HG03108 (cell line): ENCODE data around the gene NCKAP5.

Experiments
- ATAC-seq: cut with Tn5 transposase; IDR thresholded peaks from one replicate; pipeline ENCODE4 v1.9.1; 2021; ENCODE audit warnings: moderate library complexity; ENCODE audit not compliant: unreplicated experiment

The NCKAP5 gene

DNA sequence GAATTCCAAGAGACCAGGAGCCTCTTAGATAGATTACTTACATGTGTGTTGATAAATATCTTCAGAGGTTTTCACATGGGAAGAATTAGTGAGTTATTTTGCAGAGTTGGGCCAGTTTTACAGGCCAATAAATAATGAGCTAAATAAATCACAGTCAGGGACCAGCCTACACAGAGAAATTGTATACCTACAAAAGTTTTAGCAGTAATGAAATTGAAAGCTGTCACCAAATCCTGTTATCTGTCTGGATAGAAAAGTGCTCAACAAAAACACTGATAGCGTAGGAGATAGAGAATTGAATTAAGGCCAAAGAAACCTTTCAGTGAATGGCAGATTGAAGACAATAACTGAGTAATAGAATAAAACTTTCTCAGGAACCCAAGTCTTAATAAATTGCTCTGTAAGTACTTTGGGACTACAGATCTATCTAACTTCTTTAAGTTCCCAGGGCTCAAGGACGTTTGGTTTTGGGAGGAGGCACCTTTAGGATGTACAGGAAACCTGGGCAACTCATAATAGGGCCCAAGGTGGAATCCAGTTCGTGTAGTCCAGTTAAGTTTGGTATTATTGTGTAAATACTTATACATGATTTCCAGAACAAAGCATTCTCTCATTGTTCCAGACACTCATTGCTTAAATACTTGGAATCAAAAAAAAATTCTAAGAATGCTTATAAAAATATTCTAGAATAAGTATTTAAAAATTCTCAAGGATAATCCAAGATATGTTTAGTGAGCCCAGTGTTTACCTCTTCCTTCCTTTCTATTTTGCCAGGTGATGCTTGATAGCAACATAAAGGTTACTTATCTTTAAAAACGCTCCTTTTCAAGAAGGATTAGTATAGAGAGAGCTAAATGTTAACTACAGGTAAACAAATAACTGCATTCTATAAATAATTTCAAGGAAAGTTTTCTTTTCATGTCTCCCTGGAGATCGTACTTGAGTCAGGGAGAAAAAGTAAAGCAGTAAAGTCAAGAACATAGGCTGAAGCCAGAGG lies 134.5 kb downstream of the NCKAP5 start:
- no peak for ATAC-seq

DNA sequence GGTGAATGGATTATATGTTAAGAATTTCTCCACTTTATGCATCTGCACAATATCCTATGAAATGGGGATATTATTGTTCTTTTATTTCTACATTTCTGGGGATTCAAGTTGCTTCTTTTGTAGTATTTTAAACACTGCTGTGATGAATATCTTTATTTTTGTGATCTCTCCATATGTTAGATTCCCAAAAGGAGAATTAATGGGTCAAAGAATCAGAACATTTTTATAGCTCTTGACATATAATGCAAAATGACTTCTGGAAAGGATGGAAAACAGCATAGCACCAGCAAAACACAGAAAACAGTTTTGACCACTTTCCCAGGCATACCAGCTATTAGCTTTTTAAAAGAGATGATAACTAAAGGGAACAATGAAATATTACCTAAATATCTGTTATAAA lies 135.5 kb downstream of the NCKAP5 start:
- no peak for ATAC-seq

DNA sequence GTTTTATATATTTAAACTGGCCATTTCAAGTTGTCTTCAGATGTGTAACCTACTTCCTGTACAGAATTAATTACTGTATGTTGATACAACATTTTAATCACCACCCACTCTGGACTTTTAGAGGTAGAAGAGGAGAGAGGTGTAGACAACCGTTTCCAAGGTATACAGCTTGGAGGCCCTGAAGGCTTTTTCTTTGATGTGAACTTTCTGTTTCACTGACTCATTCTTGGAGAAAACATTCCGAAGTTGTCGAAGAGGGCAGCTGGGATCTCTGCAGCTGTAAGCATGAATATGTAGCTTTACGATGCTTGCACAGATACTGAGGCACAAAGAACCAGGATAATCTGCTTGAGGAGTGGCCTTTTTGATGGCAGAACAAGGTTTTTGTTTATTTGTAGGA lies 137.0 kb downstream of the NCKAP5 start:
- no peak for ATAC-seq

DNA sequence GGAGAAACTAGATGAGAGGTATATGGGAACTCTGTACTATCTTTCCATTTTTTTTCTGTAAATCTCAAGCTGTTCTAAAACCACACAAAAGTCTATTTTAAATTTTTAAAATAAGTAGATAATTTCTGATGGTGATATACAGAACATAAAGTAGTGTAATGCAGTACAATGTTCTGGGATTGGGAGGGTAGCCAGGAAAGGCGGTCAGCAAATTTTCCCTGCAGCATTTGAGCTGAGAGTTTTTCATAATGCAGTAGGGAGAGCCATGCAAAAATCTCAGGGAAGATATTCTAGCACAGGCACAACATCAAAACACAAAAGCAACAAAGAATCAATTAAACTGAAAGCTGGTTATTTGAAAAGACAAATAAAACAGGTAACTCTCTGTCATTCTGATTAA lies 141.5 kb downstream of the NCKAP5 start:
- no peak for ATAC-seq

DNA sequence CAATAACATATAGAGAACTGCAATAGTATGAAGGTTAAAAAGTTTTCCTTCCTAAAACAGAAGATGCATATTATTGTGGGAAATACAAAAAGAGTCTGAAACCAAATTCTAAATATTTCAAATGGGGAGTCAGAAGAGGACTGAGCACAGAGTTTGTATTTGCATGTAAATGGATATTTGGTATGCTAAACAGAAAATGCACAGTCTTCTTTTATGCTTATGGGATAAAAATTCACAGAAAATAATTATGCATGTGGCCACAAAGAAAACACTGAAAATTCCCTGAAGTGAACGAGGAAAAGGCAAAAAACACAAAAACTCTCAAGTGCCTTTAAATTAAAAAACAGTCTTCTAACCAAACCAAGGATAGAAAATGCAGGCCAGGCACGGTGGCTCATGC lies 142.7 kb downstream of the NCKAP5 start:
- ATAC-seq, result no peak

DNA sequence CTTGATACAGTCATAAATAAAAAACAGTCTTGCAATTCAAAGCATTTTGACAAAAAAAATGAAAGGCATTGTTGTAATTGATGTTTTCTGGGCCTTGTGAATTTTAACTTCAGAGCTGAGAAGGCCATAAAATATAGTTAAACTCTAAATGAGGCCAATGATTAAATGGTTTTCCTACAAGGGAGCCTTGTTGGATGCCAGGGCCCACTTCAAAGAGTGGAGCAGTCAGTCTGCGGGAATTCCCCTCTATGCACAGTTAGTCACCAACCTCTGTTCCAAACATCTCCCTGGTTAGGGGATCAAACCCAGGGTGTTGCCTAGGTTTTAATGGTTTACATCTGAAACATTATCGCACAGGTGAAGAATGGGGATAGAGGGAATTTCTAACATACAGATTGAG lies 143.4 kb downstream of the NCKAP5 start:
- no peak for ATAC-seq

DNA sequence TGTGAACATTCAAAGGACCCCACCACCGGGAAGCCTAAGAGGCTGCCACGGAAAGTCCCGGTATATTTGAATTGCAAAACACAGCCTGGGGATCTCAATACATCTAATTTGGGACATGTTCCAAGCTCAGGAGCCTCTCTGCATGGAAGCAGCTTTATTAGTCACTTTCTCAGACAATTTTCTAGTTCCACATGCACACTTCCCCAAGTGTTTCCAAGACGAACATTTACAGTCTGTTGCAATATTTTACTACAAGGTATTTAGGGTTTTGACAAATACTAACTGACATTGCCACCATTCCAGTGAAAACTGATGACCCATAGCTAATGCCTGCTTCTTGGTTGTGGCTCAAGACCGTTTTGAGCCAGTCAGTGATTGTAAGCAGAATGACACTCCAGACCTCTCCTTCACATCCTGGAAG lies 145.3 kb downstream of the NCKAP5 start:
- no peak for ATAC-seq

DNA sequence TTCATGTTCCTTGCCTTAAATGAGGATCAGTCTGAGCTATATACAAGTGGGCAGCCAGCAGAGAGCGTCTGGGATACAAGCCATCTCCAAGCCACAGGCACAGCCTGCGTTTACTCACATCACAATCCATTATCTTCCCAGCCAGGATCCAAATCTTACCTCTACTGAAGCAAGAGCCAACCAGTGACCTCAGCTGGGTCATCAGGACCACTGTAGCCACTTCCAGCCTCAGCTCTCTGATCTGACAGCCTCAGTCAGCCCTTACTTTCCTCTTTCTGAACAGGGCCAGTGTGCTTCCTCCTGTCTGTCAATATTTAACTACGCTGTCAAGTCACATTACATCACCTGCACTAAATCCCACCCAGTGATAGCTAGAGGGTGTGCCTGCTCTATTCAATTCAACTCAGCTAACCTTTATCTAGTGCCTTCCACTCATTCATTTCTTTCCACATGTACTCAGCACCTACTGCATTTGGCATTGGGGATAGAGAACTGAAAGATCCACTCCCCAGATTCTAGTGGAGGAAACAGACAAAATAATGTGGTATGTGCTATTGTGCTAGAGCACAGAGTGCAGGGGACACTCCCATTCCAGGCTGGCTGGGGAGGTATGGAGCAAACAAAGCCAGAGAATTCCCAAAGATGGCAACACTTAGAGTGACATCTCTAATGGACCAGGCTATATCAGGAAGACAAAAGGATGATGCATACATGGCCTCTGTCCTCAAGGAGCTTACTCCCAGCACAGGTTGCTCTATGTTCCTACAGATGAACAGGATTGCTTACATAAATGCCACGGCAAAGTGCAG lies 146.5 kb downstream of the NCKAP5 start:
- peak; percentile 96 for ATAC-seq

DNA sequence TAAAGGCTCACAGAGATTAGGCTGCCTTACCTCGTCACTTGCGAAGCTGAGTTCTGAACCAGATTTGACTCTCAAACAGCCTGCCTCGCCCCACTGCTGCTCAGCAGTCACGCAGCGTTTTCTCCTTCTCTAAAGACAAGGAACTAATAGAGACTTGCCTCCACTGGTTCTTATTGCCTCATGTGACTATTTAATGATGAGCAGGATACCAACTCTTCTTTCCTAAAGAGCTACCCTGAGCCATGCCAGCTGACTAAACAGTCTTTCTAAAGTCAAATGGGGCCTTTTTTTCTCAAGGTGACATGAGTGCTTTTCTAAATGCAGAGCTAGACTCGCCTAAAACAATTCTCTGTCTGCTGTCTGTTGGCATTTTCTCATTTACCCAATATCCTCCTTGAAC lies 147.5 kb downstream of the NCKAP5 start:
- no peak for ATAC-seq

DNA sequence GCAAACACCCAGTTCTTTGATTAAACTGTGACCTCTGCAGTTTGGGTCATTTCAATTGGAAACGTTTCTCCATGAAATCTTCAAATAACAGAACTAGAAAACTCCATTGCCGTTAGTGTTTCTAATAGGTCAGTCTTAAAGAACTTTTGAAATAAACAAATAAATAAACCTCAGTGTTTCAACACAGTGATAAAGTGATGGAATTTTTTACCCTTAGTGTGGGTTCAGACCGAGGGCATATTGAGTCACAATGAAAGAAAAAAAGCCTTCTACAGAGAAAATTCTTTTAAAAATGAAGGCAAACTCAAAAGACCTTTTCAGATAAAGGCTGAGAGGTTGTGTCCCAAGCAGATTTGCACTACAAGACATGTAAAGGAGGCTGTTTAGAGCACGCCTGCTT lies 149.6 kb downstream of the NCKAP5 start:
- ATAC-seq, result no peak

DNA sequence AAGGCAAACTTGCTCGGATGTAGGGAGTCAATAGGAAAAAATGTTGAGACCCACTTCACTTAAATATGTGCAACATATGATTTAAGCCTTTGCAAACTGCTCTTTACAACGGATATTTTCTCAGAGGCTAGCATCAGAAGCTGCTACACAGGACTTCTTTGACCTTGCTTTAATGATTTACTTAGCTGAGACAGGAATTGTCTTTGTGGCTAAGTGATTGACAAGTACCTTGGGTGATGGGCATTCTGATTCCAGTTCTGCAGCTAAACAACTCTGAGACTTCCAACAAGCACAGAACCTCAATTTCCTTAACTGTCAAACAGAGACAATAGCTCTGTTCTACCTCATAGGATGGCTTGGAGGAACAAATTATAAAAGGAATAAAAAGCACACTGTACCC lies 150.2 kb downstream of the NCKAP5 start:
- ATAC-seq, result peak; percentile 39

DNA sequence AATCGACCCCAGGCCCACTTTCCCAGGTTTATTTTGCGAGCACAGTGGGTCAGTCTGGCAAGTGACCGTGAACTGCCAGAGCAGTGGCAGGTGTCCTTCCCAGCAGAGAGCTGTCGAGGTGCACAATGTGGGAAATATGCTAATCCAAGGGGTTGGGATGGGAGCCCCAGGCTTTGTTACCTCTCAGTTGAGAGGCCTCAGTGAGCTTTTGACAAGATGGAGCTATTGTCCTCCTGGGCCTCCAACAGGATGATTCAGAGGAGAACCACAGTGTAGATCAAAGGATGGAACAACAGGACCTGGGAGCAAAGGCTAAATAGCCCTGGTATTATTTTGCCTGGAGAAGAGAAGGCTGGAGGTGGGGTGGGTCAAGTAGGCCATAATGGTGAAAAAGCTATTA lies 150.8 kb downstream of the NCKAP5 start:
- ATAC-seq, result no peak

DNA sequence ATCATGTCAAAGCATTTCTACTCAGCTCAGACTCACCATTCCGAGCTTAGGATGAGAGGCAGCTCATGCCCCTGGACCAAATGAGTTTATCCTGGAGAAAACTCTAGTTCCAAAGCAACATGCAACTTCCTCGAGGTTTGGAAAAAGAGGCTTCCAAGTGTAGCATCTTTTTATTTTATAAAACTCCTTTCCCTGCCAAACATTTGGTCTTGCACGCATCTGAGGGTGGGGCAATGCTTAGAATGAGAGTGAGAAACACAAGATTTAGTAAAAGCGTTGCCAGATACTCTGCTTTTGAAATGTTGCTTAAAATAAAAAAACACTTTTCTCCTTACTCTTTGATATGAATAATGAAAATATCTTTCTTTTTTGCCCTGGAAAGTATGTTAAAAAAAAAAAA lies 151.5 kb downstream of the NCKAP5 start:
- ATAC-seq, result no peak

DNA sequence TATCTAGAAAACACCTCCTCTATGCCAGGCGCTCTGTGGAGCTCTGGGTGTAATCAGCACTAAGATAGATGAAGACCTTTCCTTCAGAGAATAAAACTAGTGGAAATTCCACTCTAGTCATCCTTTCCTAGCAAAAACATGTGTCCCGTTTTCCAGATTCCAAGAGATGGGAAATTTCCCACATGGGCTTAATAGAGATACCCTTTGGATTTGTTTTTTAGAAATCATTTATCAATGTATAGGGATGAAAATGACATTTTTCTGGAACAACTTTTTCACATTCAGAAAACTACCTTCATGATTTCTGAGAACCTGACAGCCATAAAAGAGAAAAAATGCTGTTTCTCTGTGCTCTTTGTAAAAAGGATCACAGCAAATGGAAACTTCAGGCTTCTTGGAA lies 152.1 kb downstream of the NCKAP5 start:
- no peak for ATAC-seq

DNA sequence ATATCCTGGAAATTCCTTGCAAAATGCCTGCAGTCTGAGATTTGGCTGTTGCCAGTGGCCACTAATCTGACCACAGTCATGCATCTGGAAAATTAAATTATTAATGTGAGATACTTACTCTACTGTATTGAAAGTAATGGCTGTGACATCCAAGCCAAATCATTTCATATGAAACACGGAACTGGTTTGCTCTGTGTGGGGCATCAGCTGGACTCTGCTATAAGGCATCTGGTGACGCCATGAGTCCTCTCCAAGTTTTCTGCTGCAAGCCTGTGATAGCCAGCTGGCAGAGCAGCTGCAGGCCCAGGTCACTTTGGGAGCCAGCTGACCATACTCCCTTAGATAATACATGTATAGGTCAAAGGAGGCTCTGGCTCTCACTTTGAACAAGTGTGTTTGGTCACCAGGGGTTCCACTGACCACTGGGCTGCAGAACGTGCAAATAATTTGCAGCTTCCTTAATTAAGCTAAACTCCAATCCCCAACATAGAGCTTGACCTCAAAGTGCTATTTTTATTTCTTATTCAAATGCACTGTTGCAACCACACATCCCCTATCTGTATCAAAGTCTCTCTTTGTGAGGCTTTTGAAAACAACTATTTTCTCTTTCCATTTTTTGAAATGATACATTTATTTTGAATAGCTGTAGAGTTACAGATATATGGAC lies 152.9 kb downstream of the NCKAP5 start:
- no peak for ATAC-seq

DNA sequence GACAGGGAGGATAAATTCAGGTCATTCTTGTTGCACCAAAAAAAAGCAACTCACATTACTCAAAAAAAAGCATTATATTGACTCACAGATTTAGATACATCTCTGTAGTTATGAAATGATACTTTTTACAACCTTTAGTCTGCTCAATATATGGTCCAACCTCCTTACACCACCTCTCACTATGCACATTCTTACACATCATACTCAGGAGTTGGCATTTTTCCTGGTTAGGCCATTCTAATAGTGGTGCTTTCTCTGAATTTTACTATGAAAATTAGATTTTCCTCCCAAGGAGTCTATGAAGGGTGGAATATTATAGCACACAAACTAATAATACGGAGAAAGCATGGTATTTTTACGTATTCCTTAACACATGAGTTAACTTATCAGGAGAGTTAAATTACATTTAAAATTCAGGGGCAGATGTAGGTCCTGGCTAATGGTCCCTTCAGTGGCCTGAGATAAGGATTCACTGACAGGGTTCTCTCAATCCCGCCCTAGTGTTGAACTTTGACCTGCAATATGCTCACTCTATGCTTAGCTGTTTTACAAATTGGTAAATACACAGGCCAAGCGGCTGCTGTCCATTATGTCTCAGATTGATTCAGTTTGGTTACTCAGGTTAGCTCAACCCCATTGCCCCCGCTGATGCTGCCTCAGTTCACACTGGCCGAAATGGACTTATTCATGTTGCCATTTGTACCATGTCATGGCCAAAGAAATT lies 153.6 kb downstream of the NCKAP5 start:
- ATAC-seq, result no peak

DNA sequence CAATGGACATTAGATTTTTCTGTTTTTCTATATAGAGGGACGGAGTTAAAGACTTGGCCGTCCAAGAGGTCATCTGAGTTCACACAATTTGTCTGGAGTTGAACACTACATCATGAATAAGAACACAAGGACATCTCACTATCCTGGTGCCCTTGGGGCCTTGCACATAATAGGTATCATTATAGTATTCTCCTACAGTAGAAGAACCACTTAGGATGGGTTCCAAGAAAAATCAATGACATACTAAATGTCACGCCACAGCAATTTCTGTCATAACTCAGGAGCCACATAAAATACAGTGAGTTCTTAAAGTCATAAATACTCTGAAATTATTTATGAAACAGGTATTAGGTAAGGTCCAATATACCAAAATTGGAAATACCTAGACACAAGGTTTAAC lies 154.4 kb downstream of the NCKAP5 start:
- ATAC-seq, result no peak

DNA sequence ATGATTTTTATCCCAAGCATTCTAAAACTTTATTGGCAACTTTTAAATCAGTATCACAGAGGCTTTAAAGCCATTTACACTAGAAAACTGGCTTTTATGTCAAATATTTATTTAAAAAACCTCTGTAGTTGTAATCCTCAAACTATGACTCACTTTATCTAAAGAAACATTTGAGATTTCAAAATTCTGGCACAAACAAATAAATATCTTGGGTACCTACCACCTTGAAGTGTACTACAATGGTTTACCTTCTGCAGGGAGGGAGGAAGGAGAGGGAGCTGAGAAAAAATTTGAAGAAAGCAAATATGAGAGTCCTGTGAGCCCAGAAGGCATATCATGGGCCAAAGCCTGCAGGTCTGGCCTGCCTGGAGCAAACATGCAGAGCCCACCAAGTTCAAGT lies 155.6 kb downstream of the NCKAP5 start:
- no peak for ATAC-seq

DNA sequence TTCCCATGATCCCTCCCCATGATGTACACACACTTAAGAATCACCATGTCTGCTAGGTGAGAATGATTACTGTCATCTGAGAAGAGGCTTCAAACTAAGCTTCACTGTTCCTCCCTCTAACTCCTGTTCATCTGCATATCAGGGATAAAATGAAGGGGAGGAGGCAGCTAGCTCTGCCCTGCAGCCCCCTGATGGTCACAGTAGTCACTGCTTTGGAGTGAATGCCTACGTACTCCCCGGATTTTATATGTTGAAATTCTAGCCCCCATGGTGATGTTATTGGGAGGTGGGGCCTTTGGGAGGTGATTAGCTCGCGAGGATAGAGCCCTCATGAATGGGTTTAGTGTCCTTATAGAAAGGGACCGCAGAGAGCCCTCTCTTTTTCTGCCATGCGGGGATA lies 156.4 kb downstream of the NCKAP5 start:
- no peak for ATAC-seq

DNA sequence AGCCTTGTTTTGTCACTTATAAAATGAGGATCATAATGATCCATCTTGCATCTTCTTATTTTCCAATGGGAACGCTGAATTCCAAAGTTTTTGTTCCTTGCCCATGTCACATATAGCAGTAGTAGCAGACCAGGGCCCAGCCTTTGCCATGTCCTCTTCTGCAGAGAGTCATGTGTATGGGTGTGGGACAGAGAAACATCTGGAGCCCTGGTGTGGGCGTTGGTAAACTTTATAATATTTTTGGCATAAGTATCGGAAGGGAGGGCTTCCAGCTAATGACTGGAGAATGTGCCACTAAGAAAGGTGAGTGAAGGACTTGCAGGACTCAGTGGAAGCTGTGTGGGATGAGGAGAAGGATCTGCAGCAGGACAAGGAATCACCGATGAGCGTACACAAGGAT lies 157.2 kb downstream of the NCKAP5 start:
- no peak for ATAC-seq
